Measurements from ENCODE around the gene INSIG1. TPM values are rescaled to one million over a fixed set of nuclear protein-coding genes. Genes with fewer than 3 reads are reported as not detected.

The INSIG1 gene
- total RNA-seq (2022; extraction: Qiagen RNA extraction), result 13.4 to 16.0 TPM (median 14.4 TPM) in 5 replicates

GRCh38 chr7:155297517-155298287 is at the start of gene INSIG1:
TSS of gene INSIG1 (plus strand) at chr7:155297878. CDS start at chr7:155298286, 408 bp downstream.

Other genes starting within 250 kb of the INSIG1 start
- not detected in 5 replicates for gene HTR5A, start 227.6 kb upstream of the INSIG1 start, total RNA-seq (2022; extraction: Qiagen RNA extraction)
- 0.56 to 0.94 TPM (median 0.92 TPM) in 5 replicates for gene EN2, start 160.3 kb downstream of the INSIG1 start, total RNA-seq (2022; extraction: Qiagen RNA extraction)
- not detected in 5 replicates for gene CNPY1, start 248.7 kb downstream of the INSIG1 start, total RNA-seq (2022; extraction: Qiagen RNA extraction)